Measurements from ENCODE around the gene ZNF689. TPM values are rescaled to one million over a fixed set of nuclear protein-coding genes. Genes with fewer than 3 reads are reported as not detected.

Gene ZNF689
- total RNA-seq, 1 experiment from 2014 or later = 21.1 TPM

- H3K27ac Mint-ChIP-seq = no peak overlapping the region; a peak in 1 of 7 replicates
- Histone ChIP-seq H2BK20ac (ENCODE audit: low read depth, low read length, poor library complexity, severe bottlenecking) (no peak overlapping the region), H3K27me3 (ENCODE audit: insufficient read depth, low read length) (no peaks in the 10 kb centered on the region), H3K4me2 (ENCODE audit: insufficient read depth, insufficient read length, low read length) (no peak overlapping the region), H3K9me3 (ENCODE audit: control insufficient read depth, low read depth, low read length) (no peaks in the 10 kb centered on the region), H3K4ac (ENCODE audit: low read depth, low read length) (no peak overlapping the region), H3T11ph (ENCODE audit: low read length) (no peak overlapping the region), H3K4me1 (ENCODE audit: insufficient read depth, low read length) (no peaks in the 10 kb centered on the region; the same call in 1 of the 2 replicates), H2AK5ac (ENCODE audit: insufficient read length, low read length) (no peak overlapping the region), H2BK120ac (ENCODE audit: low read depth, low read length, poor library complexity, severe bottlenecking) (no peak overlapping the region), H3K14ac (ENCODE audit: insufficient read depth, low read length) (no peak overlapping the region), H3K18ac (ENCODE audit: insufficient read length, low read depth, low read length) (no peak overlapping the region), H3K9ac (ENCODE audit: extremely low read depth, insufficient read length, low read length) (no peak overlapping the region), H3K23me2 (ENCODE audit: insufficient read length, low read depth, low read length, poor library complexity, severe bottlenecking) (peaks cover 7% of the 10 kb centered on the region), H3K27ac (ENCODE audit: insufficient read length, low read depth, low read length) (no peak overlapping the region), H2BK5ac (ENCODE audit: insufficient read length, low read length) (no peak overlapping the region), H3K79me2 (ENCODE audit: insufficient read depth, low read length) (no peaks in the 10 kb centered on the region), H2BK12ac (ENCODE audit: insufficient read length, low read depth, low read length) (no peak overlapping the region), H3K79me1 (ENCODE audit: insufficient read depth, low read depth, low read length, poor library complexity, severe bottlenecking) (no peaks in the 10 kb centered on the region), H4K20me1 (ENCODE audit: control insufficient read depth, insufficient read depth, insufficient read length) (no peaks in the 10 kb centered on the region), H2BK15ac (ENCODE audit: low read depth, low read length) (no peak overlapping the region), H3K23ac (ENCODE audit: insufficient read length, low read depth, low read length) (no peak overlapping the region), H4K5ac (ENCODE audit: insufficient read length, low read depth, low read length) (no peak overlapping the region), H4K91ac (ENCODE audit: insufficient read length, low read depth, low read length) (no peak overlapping the region), H2AFZ (ENCODE audit: low read length) (no peak overlapping the region), H3K56ac (ENCODE audit: insufficient read length, low read depth, low read length) (no peak overlapping the region), H4K8ac (replicated peaks; ENCODE audit: insufficient read length, low read depth, low read length) (no peak overlapping the region)
- peaks cover 11 to 69% (median 37%) of the 10 kb centered on the region in 3 experiments; a peak in 6 of 7 replicates for H3K36me3 Mint-ChIP-seq (ENCODE audit: insufficient read depth in 1 of 3, low read depth in 3 of 3)
- no peaks in the 10 kb centered on the region for H3K27me3 Mint-ChIP-seq (ENCODE audit: low read depth)
- TF ChIP-seq CTCF (conservative IDR thresholded peaks at IDR 0.05) = no peak
- no CpG with 5 or more reads among the region's 48 CpGs for WGBS (ENCODE audit: extremely low coverage, insufficient read length, low lambda C conversion rate)
- DNase-seq = peak; percentile 35
- H3K9me3 Mint-ChIP-seq = no peaks in the 10 kb centered on the region
- no peak overlapping the region for H3K4me3 Mint-ChIP-seq
- peaks cover 7 to 10% of the 10 kb centered on the region in 2 experiments for H3K4me1 Mint-ChIP-seq
Observed at GRCh38 chr16:30582611-30583340, 27.4 kb downstream of the ZNF689 start.

Measured in H9 (cell line).